ENCODE results near the gene GRIN1.
A peak's percentile ranks its signal among the peaks of the same experiment; 100 is the strongest.

Gene GRIN1

DNA sequence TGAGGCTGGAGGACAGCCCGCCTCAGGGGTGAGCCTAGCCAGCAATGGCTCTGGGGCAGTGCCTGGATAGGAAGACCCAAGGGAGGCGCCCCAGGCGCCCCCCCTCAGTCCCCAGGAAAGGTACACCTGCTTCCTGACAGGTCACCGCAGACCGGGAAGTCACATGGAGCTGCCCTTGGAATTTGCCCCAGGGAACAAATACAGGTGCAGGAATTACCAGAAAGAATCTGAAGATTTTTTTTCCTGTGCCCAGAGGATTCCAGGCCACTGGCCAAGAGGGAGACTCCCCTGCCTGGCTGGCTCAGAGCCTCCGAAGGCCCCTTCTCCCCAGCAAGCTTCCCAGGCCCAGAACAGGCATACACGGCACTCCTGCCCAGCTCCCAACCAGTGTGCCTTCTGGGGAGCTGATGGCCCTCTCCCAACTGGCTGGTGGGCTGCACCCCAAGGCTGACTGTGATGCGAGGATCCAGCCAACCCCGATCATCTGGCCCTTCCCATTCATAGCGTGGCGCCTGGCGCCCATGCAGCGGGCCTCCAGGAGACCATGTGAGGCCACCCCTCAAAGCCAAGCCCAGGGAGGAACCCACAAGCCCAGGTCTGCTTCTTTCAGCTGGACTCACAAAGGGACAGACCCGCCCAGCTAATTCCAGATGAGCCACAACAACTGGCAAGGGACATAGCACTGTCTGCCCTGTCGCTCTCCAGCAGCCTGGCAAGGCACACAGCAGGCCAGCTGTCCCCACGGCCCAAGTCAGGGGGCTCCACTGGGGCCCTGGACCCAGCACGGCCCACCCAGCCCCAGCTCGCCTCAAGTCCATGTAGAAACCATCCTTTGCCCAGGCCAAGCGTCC is 59.3 kb downstream of the GRIN1 start:
- no peak for DNase-seq

GRCh38 chr9:137198902-137199283 is 59.9 kb downstream of the GRIN1 start:
- no peak for DNase-seq

DNA sequence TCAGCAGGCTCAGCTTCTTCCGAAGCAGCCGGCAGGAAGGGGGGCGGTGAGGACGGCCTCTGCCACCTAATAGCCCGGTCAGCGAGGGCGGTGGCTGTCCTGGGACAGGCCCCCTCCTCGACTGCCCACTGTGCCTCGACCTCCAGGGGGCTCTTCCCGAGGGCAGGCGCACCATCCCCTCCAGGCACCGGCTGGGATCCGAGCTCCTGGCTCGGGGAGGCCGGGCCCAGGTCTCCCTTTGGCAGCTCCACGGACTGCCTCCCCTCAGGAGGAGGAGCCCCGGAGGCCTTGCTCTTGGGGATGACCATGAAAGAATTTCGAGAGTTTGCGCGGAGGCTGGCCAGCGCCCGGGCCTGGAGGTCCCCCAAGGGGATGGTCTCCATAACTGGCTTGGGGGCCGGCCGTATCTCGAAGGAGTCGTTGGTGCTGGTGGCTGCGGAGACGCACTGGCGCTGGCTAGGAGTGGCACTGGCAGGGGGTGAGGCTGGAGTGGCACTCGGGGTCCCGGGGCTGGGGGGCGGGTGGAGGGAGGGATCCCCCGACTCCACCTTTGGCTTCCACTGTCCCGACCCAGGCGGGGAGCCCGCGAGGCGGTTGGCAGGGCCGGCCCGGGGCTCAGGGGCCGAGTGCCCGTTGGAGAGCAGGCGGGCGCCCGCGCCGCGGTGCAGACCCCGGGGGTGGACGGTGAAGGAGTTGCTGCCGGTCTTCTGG is 60.6 kb downstream of the GRIN1 start:
- DNase-seq, result no peak

DNA sequence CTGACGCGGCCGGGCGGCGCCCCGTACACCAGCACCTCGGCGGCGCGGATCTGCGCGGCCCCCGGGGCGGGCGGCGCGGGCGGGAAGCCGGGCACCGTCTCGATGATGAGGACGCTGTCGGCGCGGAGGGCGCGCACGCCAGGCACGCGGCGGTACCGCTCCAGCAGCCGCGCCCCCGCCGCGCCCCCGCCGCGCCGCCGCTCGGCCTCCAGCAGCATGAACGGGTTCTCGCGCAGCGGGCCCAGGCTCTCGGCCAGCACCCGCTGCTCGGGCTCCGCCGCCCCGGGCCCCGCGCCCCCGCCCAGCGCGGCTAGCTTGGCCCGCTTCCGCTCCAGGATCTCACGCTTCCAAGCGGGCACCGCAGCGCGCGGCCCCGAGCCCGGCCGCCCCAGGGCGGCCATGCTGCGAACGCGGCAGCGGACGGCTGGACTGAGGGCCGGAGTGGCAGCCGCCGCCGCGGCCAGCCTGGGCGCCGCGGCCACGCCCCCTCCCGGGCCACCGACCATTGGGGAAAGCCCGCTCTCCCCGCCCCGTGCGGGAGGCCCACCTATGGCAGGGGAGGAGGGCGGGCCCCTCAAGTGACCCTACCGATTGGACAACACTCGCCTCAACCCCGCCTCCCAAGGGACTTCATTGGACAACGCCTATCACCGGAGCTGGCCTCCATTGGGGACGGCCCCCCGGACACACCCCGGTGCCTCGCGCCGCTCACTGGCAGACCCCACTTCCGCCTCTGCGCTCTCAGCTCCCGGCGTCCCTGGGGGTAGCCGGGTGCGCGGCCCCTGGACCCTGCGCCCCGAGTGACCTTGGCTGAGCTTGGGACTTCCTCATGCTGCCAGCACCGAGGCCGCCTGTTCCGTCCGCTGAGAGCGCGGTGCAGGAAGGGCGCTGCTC is 61.6 kb downstream of the GRIN1 start, which contains the start of gene TPRN:
TPRN (minus strand) TSS at position 431 of the 894 bp plus-strand sequence; CDS start at position 401, 30 bp downstream.
- peak; percentile 97 for DNase-seq

DNA sequence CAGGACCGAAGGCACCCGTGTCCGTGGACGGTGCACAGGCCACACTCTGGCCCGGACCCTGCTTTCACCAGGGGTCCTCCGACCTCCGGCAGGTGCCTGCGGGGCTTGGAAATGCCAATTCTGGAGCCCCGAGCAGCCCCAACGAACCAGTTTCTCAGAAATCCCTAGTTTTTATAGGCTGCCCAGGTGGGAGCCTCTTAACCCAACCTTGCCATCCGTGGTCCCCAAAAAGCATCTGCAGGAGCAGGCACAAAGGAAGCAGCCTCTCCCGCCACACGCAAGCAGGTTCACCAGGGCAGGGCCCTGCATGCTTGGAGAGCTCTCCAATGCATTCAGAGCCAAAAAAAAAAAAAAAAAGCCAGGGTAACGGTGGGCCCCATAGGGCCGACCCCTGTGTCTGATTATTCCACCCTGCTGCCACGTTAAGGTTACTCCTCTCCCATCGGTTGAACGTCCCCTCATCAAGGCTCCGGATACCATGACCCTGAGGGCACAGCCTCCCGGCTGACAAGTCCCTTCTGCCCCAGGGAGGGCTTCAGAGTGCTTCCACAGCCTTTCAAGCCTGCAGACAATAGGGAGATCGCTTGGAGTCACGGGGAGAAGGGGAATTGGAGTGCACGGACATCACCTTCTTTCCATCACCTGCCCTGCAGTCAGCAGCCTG is 62.4 kb downstream of the GRIN1 start:
- no peak for DNase-seq

GRCh38 chr9:137202966-137203365 is 64.0 kb downstream of the GRIN1 start:
- no peak for DNase-seq

- no peak for DNase-seq
These were observed 65.8 kb downstream of the GRIN1 start for GRCh38 chr9:137204731-137205125.

DNA sequence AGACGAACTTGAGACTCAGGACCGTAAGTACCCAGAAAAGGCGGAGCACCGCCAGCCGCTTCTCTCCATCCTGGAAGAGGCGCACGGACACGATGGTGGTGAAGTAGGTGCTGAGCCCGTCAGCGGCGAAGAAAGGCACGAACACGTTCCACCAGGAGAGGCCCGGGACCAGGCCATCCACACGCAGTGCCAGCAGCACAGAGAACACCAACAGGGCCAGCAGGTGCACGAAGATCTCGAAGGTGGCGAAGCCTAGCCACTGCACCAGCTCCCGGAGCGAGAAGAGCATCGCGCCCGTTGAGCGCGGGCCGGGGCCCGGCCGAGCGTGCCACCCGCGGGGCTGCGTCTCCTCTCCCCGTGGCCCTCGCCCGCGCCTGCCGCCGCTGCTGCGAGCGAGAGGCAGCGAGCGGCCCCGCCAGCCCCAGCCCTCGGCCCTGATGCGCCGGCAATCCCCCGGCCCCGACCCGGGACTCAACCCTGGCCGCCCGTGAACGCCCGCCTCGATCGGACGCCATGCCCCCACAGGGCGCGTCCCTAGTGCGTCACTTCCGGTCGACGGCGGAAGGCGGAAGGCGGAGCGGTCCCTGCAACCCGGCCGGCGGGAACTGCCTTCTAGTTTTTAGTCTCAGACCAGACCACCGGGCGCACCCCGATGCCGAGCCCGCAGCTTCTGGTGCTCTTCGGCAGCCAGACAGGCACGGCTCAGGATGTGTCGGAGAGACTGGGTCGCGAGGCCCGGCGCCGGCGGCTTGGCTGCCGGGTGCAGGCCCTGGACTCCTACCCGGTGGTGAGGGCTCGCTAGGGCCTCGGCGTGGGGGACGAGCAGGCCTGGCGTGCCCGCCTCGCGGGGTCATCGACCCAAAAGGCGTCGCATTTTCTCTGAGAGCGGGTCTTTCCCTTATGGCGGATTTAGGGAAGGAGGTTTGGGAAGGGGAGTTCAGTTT is 66.4 kb downstream of the GRIN1 start, which contains the start of the genes NDOR1 and TMEM203:
NDOR1 (plus strand) TSS at position 575 of the 944 bp plus-strand sequence; CDS start at position 653, 78 bp downstream.
TMEM203 (minus strand) TSS at position 523 of the 944 bp plus-strand sequence; CDS start at position 289, 234 bp downstream.
- no peak for DNase-seq

- DNase-seq, result no peak
These were observed 67.6 kb downstream of the GRIN1 start for GRCh38 chr9:137206602-137207001.

GRCh38 chr9:137211532-137211931 is 72.6 kb downstream of the GRIN1 start:
- DNase-seq, result no peak

DNA sequence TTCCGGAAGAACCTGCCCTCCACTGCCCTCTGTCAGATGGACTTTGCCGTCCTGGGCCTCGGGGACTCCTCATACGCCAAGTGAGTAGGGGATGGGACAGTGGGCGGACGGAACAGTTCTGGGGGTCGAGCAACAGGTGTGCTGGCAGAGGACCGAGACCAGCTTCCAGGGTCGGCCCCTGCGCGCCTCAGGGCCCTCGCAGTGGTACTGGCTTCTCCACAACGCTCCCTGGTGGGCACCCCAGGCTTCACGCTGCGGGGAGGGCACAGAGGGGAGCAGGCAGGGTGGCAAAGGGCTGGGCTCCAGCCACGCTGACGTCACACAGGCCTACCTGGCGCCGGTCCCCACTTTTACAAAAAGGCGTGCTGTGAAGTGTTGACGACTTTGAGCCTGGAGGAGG is 73.6 kb downstream of the GRIN1 start:
- no peak for DNase-seq

DNA sequence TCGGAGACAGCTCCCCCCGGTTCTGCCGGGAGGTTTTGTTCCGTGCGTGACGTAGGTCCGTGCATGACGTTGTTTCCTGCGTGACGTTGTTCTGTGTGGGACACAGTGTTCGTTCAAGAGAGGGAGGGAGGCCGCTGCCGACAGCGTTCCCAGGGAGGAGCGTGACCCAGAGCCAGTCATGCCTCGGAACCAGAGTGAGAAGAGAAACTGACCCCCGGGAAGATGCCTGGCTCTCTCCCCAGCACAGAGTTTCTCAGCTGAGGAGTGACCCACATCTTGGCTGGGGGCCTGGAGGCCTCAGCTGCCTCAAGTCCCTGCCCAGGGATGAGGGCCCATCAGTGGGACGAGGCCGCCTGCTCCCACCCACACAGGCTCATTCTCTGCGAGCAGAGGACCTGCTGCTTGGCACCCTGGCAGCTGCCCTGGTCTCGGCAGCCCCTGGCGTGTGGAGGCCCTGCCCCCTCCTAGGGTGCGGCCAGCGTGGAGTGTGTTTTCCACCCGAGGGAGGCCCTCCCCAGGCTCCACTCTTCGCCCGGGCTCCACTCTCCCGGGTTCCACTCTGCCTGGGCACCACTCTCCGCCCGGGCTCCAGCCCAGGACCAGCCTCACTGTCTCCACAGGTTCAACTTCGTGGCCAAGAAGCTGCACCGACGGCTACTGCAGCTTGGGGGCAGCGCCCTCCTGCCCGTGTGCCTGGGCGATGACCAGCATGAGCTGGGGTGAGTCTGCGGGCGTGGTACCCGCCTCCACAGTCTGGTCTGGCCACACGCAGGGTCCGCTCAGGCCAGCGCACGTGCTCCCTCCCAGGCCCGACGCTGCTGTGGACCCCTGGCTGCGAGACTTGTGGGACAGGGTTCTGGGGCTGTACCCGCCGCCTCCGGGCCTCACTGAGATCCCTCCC is 74.5 kb downstream of the GRIN1 start:
- no peak for DNase-seq

DNA sequence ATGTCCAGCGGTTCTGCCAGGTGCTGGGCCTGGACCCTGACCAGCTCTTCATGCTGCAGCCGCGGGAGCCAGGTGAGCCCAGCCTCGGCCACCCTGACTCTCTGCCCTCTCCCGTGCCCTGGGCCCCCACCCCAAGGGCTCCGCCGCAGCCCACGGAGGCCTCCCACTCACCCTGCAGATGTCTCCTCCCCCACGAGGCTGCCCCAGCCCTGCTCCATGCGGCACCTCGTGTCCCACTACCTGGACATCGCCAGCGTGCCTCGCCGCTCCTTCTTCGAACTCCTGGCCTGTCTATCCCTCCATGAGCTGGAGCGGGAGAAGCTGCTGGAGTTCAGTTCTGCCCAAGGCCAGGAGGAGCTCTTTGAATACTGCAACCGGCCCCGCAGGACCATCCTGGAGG is 75.7 kb downstream of the GRIN1 start:
- DNase-seq, result no peak

DNA sequence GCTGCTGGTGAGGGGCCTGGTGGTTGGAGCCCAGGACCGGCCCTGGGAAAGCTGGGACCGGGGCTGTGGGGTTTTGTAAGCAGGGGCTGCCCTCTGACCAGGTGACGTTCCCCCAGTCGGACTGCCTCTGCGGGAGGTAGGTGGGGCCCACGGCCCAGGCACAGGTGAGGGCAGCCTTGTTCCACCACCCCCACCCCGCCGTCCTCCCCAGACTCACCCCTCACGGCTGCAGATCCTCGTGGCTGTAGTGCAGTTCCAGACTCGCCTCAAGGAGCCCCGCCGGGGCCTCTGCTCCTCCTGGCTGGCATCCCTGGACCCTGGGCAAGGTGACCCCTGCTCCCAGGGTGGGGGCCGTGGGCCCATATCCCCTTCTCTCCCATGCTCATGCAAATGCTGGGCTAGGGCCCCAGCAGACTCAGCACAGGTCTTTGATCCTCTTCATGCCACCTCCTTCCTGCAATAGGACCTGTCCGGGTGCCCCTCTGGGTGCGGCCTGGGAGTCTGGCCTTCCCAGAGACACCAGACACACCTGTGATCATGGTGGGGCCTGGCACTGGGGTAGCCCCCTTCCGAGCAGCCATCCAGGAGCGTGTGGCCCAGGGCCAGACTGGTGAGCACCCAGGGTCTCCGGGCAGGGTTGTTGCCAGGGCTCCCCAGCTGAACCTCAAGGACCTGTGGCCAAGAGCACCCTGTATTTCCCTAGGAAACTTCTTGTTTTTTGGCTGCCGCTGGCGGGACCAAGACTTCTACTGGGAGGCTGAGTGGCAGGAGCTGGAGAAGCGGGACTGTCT is 76.4 kb downstream of the GRIN1 start:
- no peak for DNase-seq

DNA sequence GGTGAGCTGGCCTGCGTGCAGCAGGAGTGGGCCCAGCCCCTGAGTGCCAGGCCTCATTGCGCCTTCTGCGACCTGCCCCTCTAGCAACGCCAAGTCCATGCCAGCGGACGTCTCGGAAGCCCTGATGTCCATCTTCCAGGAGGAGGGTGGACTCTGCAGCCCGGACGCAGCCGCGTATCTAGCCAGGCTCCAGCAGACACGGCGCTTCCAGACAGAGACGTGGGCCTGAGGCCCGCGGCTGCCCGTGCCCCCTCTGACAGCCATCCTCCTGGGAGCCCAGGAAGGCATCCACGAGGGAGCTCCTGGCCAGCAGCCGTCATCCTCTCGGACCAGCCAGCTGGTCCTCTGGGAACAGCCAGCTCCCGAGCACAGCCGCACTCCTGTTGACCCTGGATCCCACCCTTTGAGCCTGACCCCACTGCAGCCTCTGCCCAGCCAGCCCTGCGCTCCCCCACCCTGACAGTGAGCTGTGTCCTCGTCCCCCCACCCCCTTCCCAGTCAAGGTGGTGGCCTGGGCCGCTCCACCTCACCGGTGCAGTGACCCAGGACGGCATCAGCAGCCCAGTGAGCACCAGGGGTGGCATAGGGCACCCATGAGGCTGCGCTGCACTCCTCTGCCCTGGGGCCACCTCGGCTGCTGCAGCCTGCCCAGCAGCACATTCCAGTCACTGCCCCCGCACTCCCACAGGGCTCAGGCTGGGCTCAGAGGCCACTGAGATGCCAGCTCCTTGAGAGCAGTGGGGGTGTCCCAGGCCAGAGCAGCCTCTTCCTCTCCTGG is 77.4 kb downstream of the GRIN1 start:
- DNase-seq, result no peak

- no peak for DNase-seq
These were observed 78.6 kb downstream of the GRIN1 start for GRCh38 chr9:137217276-137218211.

DNA sequence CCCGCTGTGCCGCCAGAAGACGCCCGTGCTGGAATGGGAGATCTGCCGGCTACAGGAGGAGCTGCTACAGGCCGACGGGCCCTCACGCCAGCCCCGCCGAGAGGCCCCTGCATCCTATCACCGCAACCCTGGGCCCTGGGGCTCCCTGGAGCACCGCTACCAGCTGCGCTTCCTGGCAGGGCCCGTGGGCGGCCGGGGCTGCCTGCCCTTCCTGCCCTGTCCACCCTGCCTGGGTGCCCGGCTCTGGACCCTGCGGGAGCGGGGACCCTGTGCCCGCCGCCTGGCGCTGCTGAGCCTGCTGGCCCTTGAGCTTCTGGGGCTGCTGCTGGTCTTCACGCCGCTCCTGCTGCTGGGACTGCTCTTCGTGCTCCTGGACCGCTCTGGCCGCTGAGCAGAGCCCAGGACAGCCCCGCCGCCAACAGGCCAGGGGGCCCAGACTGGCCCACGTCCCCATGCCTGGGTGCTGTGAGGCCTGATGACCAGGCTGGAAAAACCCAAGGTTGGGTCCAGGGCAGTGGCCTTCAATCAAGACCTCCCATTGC is 79.3 kb downstream of the GRIN1 start:
- DNase-seq, result no peak

Measured in NCI-H1417 treated with DMSO at 0.1 percent for 48 hours (cell line).